ENCODE data around the gene RYR2.

The RYR2 gene

DNA sequence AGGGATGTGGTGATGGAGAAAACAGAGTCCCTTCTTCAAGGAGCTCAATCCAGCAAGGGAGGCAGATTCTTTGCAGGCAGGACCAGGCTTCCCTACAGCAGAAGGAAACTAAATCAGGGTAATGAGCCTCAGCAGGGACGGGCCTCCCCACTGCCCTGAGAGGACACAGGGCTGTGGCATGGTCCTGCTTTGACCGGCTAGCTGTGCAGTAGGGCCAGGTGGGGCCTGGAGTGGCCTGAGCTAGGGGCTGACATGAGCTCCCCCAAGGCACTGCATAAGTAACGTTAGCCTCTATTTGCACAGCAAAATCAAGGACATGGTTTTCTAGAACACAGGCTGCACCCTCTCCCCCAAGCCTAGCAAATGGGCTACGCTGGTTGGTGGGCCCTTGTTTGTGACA lies 162.9 kb downstream of the RYR2 start (continued):
- TF ChIP-seq ZC3H10 (CRISPR knock-in tag; IDR thresholded peaks at IDR 0.05) = no peak

GRCh38 chr1:237205400-237206064 lies 163.5 kb downstream of the RYR2 start:
- TF ChIP-seq ZNF565 (CRISPR knock-in tag; conservative IDR thresholded peaks at IDR 0.05; ENCODE audit: low read depth) (no peak), ZC3H10 (CRISPR knock-in tag; IDR thresholded peaks at IDR 0.05) (no peak)
- ATAC-seq = no peak

DNA sequence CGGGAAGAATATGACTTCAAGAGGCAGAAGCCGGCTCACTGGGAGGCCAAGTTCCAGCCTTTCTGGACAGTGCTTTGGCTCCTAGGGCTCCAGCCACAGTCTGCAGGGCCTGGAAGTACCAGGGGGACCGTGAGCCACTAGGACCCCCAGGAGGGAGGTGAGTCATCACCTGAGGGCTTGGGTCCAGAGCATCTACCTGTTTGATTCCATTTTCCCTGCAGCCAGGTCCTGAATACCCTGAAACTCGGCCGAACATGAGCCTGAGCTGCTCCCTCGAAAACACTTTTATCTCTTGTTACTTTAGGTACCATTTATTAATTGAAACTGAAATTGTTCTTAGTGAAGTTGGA lies 164.1 kb downstream of the RYR2 start:
- TF ChIP-seq ISL1 (CRISPR knock-in tag; IDR thresholded peaks at IDR 0.05) (no peak), PPARA (CRISPR knock-in tag; IDR thresholded peaks at IDR 0.05; ENCODE audit: borderline replicate concordance) (no peak), TSHZ2 (CRISPR knock-in tag; IDR thresholded peaks at IDR 0.05) (no peak), TOX (CRISPR knock-in tag; IDR thresholded peaks at IDR 0.05; ENCODE audit: borderline replicate concordance) (no peak), ZFP30 (CRISPR knock-in tag; IDR thresholded peaks at IDR 0.05) (no peak)
- TF ChIP-seq, protein P1, sequence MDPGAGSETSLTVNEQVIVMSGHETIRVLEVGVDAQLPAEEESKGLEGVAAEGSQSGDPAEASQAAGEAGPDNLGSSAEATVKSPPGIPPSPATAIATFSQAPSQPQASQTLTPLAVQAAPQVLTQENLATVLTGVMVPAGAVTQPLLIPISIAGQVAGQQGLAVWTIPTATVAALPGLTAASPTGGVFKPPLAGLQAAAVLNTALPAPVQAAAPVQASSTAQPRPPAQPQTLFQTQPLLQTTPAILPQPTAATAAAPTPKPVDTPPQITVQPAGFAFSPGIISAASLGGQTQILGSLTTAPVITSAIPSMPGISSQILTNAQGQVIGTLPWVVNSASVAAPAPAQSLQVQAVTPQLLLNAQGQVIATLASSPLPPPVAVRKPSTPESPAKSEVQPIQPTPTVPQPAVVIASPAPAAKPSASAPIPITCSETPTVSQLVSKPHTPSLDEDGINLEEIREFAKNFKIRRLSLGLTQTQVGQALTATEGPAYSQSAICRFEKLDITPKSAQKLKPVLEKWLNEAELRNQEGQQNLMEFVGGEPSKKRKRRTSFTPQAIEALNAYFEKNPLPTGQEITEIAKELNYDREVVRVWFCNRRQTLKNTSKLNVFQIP (CRISPR knock-in tag; IDR thresholded peaks at IDR 0.05; ENCODE audit: borderline replicate concordance, low read depth) = no peak
- TF ChIP-seq, protein P2, sequence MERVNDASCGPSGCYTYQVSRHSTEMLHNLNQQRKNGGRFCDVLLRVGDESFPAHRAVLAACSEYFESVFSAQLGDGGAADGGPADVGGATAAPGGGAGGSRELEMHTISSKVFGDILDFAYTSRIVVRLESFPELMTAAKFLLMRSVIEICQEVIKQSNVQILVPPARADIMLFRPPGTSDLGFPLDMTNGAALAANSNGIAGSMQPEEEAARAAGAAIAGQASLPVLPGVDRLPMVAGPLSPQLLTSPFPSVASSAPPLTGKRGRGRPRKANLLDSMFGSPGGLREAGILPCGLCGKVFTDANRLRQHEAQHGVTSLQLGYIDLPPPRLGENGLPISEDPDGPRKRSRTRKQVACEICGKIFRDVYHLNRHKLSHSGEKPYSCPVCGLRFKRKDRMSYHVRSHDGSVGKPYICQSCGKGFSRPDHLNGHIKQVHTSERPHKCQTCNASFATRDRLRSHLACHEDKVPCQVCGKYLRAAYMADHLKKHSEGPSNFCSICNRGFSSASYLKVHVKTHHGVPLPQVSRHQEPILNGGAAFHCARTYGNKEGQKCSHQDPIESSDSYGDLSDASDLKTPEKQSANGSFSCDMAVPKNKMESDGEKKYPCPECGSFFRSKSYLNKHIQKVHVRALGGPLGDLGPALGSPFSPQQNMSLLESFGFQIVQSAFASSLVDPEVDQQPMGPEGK (CRISPR knock-in tag; IDR thresholded peaks at IDR 0.05; ENCODE audit: borderline replicate concordance) = no peak
- TF ChIP-seq, protein P3, sequence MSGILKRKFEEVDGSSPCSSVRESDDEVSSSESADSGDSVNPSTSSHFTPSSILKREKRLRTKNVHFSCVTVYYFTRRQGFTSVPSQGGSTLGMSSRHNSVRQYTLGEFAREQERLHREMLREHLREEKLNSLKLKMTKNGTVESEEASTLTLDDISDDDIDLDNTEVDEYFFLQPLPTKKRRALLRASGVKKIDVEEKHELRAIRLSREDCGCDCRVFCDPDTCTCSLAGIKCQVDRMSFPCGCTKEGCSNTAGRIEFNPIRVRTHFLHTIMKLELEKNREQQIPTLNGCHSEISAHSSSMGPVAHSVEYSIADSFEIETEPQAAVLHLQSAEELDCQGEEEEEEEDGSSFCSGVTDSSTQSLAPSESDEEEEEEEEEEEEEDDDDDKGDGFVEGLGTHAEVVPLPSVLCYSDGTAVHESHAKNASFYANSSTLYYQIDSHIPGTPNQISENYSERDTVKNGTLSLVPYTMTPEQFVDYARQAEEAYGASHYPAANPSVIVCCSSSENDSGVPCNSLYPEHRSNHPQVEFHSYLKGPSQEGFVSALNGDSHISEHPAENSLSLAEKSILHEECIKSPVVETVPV (CRISPR knock-in tag; IDR thresholded peaks at IDR 0.05) = no peak
- no peak for ATAC-seq

GRCh38 chr1:237211031-237211430 lies 169.0 kb downstream of the RYR2 start:
- no peak for ATAC-seq
- TF ChIP-seq GLIS3 (CRISPR knock-in tag; IDR thresholded peaks at IDR 0.05) (no peak), ARNTL (CRISPR knock-in tag; IDR thresholded peaks at IDR 0.05; ENCODE audit: borderline replicate concordance, low read depth) (no peak), ZNF565 (CRISPR knock-in tag; conservative IDR thresholded peaks at IDR 0.05; ENCODE audit: low read depth) (no peak), SNAI2 (CRISPR knock-in tag; IDR thresholded peaks at IDR 0.05) (no peak), TCF4 (CRISPR knock-in tag; IDR thresholded peaks at IDR 0.05; ENCODE audit: borderline replicate concordance) (no peak), BACH2 (CRISPR knock-in tag; IDR thresholded peaks at IDR 0.05; ENCODE audit: borderline replicate concordance) (no peak), ZNF70 (CRISPR knock-in tag; IDR thresholded peaks at IDR 0.05) (no peak), CSDC2 (CRISPR knock-in tag; IDR thresholded peaks at IDR 0.05) (no peak), ZC3H10 (CRISPR knock-in tag; IDR thresholded peaks at IDR 0.05) (no peak), PPARA (CRISPR knock-in tag; IDR thresholded peaks at IDR 0.05; ENCODE audit: borderline replicate concordance) (no peak), ZNF8 (CRISPR knock-in tag; IDR thresholded peaks at IDR 0.05) (no peak), OSR1 (CRISPR knock-in tag; IDR thresholded peaks at IDR 0.05) (no peak), ISL1 (CRISPR knock-in tag; IDR thresholded peaks at IDR 0.05) (no peak)
- TF ChIP-seq, protein P2 (CRISPR knock-in tag; IDR thresholded peaks at IDR 0.05; ENCODE audit: borderline replicate concordance) = no peak
- TF ChIP-seq, protein P3 (CRISPR knock-in tag; IDR thresholded peaks at IDR 0.05) = no peak
- TF ChIP-seq, protein P1 (CRISPR knock-in tag; IDR thresholded peaks at IDR 0.05; ENCODE audit: borderline replicate concordance, low read depth) = no peak
